Urinary bladder (tissue), 4 donors: ENCODE results near the gene TBXAS1. TPM values are rescaled to one million over a fixed set of nuclear protein-coding genes. Genes with fewer than 3 reads are reported as not detected.

ENCODE experiments used
- DNase-seq: peaks from one replicate; pipeline ENCODE4 v3.0.0-alpha.2; 2015; ENCODE audit errors: extremely low spot score
- H3K27ac ChIP-seq: one replicate; pipeline ENCODE4 v1.5.1; 2013; ENCODE audit warnings: low read depth, mild to moderate bottlenecking, moderate library complexity
- H3K36me3 ChIP-seq: one replicate; pipeline ENCODE4 v1.6.1; 2013; ENCODE audit warnings: mild to moderate bottlenecking, moderate library complexity; ENCODE audit not compliant: insufficient read depth
- H3K4me1 ChIP-seq: one replicate; pipeline ENCODE4 v1.6.1; 2013; ENCODE audit warnings: mild to moderate bottlenecking, moderate library complexity; ENCODE audit not compliant: insufficient read depth
- H3K4me3 ChIP-seq: one replicate; pipeline ENCODE4 v1.5.1; 2013; ENCODE audit warnings: low read depth, low read length
- WGBS: extraction: QIAGEN DNeasy Blood & Tissue Kit; methylation state at CpG from one replicate; pipeline ENCODE4 v1.1.7; 2013; 5-methylcytosine and 5-hydroxymethylcytosine counted together
- polyA plus RNA-seq: library from polyadenylated mRNA; stranded (reverse); fragments of 200-250 nt; gene quantifications from one replicate; pipeline ENCODE4 v1.2.3, GENCODE V29; 2013
- total RNA-seq: library from RNA; depleted of rRNA; stranded (reverse); fragments of >200 nt; gene quantifications from one replicate; pipeline ENCODE4 v1.2.3, GENCODE V29; 2014
- donor health status: healthy with polysubstance abuse.
- donor health status: healthy.

Gene TBXAS1
- total and polyA plus RNA-seq, 2 donors, result 8.6 to 12.2 TPM

GRCh38 chr7:140062118-140062527 lies 233.1 kb downstream of the TBXAS1 start:
- Histone ChIP-seq H3K36me3 (peaks cover 2% of the 10 kb centered on the region), H3K27ac (peak overlapping the region; percentile 90), H3K4me1 (no peaks in the 10 kb centered on the region), H3K4me3 (peak overlapping the region; percentile 80)
- DNase-seq, result no peak
- WGBS, result 26% methylated on average over 32 of the region's 32 CpGs

- Histone ChIP-seq H3K4me3 (peak within 1 kb of the TSS; percentile 80), H3K36me3 (peaks cover under 1% of the 10 kb centered on the region), H3K27ac (peak within 1 kb of the TSS; percentile 90), H3K4me1 (no peaks in the 10 kb centered on the region)
- no peak for DNase-seq
- under 1% methylated on average over 106 of the region's 106 CpGs for WGBS
Measured at GRCh38 chr7:140062528-140063299, 233.7 kb downstream of the TBXAS1 start, which contains the start of gene PARP12. Gene PARP12, minus strand, starts transcription at chr7:140062951. Its CDS starts 104 bp downstream, at chr7:140062847.

GRCh38 chr7:140067052-140067451 lies 238.0 kb downstream of the TBXAS1 start:
- no peak for DNase-seq

GRCh38 chr7:140068033-140068432 lies 239.0 kb downstream of the TBXAS1 start:
- H3K27ac ChIP-seq, result no peak overlapping the region
- H3K36me3 ChIP-seq, result no peaks in the 10 kb centered on the region
- 87% methylated on average over 2 of the region's 2 CpGs for WGBS
- H3K4me3 ChIP-seq, result no peak overlapping the region
- no peaks in the 10 kb centered on the region for H3K4me1 ChIP-seq
- DNase-seq, result no peak

More at GRCh38 chr7:140067052-140067451, 238.0 kb downstream of the TBXAS1 start:
- Histone ChIP-seq H3K4me3 (no peak overlapping the region), H3K4me1 (no peaks in the 10 kb centered on the region), H3K27ac (no peak overlapping the region), H3K36me3 (no peaks in the 10 kb centered on the region)
- WGBS, result 74% methylated on average over 2 of the region's 2 CpGs

- 77% methylated on average over 4 of the region's 4 CpGs for WGBS
- no peak overlapping the region for H3K4me3 ChIP-seq
Measured at GRCh38 chr7:140069298-140069949, 240.4 kb downstream of the TBXAS1 start.

More at GRCh38 chr7:140069298-140069949, 240.4 kb downstream of the TBXAS1 start:
- DNase-seq, result no peak
- no peaks in the 10 kb centered on the region for H3K36me3 ChIP-seq
- H3K27ac ChIP-seq, result no peak overlapping the region
- no peaks in the 10 kb centered on the region for H3K4me1 ChIP-seq

Other genes with a start within 250 kb of the TBXAS1 start
- 9.8 TPM for gene HIPK2, start 51.3 kb upstream of the TBXAS1 start, total RNA-seq
- gene HIPK2, start 51.3 kb upstream of the TBXAS1 start, polyA plus RNA-seq, result 8.5 TPM
- gene PARP12, start 233.7 kb downstream of the TBXAS1 start, total RNA-seq, result 33.0 TPM
- gene PARP12, start 233.7 kb downstream of the TBXAS1 start, polyA plus RNA-seq, result 13.4 TPM